A673 (cell line): Measurements from ENCODE around the gene TBPL1. TPM values are rescaled to one million over a fixed set of nuclear protein-coding genes. Genes with fewer than 3 reads are reported as not detected.
"Not testable (repeated sequence)": the region's sequence is repeated elsewhere in the genome, so short reads cannot be mapped to it uniquely, and the experiment has no call there.

Experiments used
- BruUV-seq: library from RNA; stranded (reverse); fragments of 400-500 nt; replicated peaks from 2 replicates; lab custom pipeline; 2021; lab: Mats Ljungman, UMichigan
- CTCF ChIA-PET: fragments of 300-600 bp; sonication (Branson Sonifier 250); formaldehyde crosslinking; loops from one replicate; lab custom pipeline; 2022; ENCODE audit warnings: antibody characterized with exemption; lab: Charles Lee
- POLR2A ChIA-PET: fragments of 300-600 bp; sonication (Branson Sonifier 250); formaldehyde crosslinking; loops from one replicate; lab custom pipeline; 2022; ENCODE audit warnings: antibody characterized with exemption; ENCODE audit not compliant: low non-redundant PET; lab: Charles Lee
- DNase-seq: peaks from one replicate; pipeline ENCODE4 v3.0.0-alpha.2; 2015; ENCODE audit warnings: low spot score
- H3K27ac ChIP-seq: fragments of 200-600 bp; sonication (generic); 2 replicates; pipeline ENCODE4 v1.5.1; 2016; ENCODE audit warnings: mixed run types, low read depth, mild to moderate bottlenecking, mixed read lengths, antibody characterized with exemption, low read length; ENCODE audit not compliant: poor library complexity, severe bottlenecking
- H3K27me3 ChIP-seq: fragments of 200-600 bp; sonication (generic); replicated peaks from 2 replicates; pipeline ENCODE4 v1.6.1; 2017; ENCODE audit warnings: mixed run types, low read depth, mild to moderate bottlenecking, mixed read lengths, antibody characterized with exemption, low read length; ENCODE audit not compliant: insufficient read depth, poor library complexity
- H3K36me3 ChIP-seq: fragments of 200-600 bp; sonication (generic); 2 replicates; pipeline ENCODE4 v1.6.1; 2016; ENCODE audit warnings: mixed run types, mild to moderate bottlenecking, mixed read lengths, antibody characterized with exemption, low read length; ENCODE audit not compliant: insufficient read depth, poor library complexity, severe bottlenecking
- H3K4me1 ChIP-seq: fragments of 200-600 bp; sonication (generic); 2 replicates; pipeline ENCODE4 v1.6.1; 2017; ENCODE audit warnings: mixed run types, mild to moderate bottlenecking, mixed read lengths, antibody characterized with exemption, low read length; ENCODE audit not compliant: insufficient read depth, poor library complexity, severe bottlenecking
- H3K4me3 ChIP-seq: fragments of 200-600 bp; sonication (generic); 2 replicates; pipeline ENCODE4 v1.5.1; 2016; ENCODE audit warnings: low read depth, mixed run types, mild to moderate bottlenecking, mixed read lengths, low read length; ENCODE audit not compliant: poor library complexity, severe bottlenecking
- H3K9me3 ChIP-seq: fragments of 200-600 bp; sonication (generic); 2 replicates; pipeline ENCODE4 v1.6.1; 2016; ENCODE audit warnings: mixed run types, low read depth, mild to moderate bottlenecking, mixed read lengths, antibody characterized with exemption, low read length; ENCODE audit not compliant: poor library complexity, severe bottlenecking
- CTCF ChIP-seq: fragments of 300-800, 200-600 bp; sonication (generic); conservative IDR thresholded peaks from 2 replicates; pipeline ENCODE4 v1.5.1; 2017; ENCODE audit warnings: low read depth, mild to moderate bottlenecking, antibody characterized with exemption, low read length, moderate library complexity, mixed read lengths
- EZH2 ChIP-seq: fragments of 200-600 bp; sonication (generic); IDR thresholded peaks from 2 replicates; pipeline ENCODE4 v1.6.1; 2017; ENCODE audit warnings: borderline replicate concordance, low read depth, mild to moderate bottlenecking, mixed read lengths, antibody characterized with exemption, low read length; ENCODE audit not compliant: poor library complexity, severe bottlenecking
- intact Hi-C: fragments of 100-400 bp; cut with micrococcal nuclease; formaldehyde crosslinking; loops from one replicate; pipeline ENCODE4 v1.10.0; 2022; ENCODE audit not compliant: unreplicated experiment
- total RNA-seq: library from RNA; stranded (reverse); gene quantifications from 2 replicates; pipeline ENCODE4 v1.2.3, GENCODE V29; 2021

The TBPL1 gene
- total RNA-seq, 1 experiment from 2014 or later, result 46.3 TPM

GRCh38 chr6:133967347-133967746 lies 14.3 kb downstream of the TBPL1 start:
- no peak for TF ChIP-seq EZH2
- no peak for TF ChIP-seq CTCF
- no TSS peak for BruUV-seq
- Histone ChIP-seq H3K36me3 (no peaks in the 10 kb centered on the region), H3K27me3 (no peaks in the 10 kb centered on the region), H3K4me3 (no peak overlapping the region), H3K4me1 (peaks cover 9% of the 10 kb centered on the region), H3K27ac (no peak overlapping the region), H3K9me3 (no peaks in the 10 kb centered on the region)
- intact Hi-C loops, result no loop called here
- ChIA-PET CTCF (interaction anchor here (0.6 kb wide), 1 partner anchor 14 kb away, joined by 12 read pairs; no protein-coding TSS in a partner anchor), POLR2A (no interaction called here)
- no peak for DNase-seq

GRCh38 chr6:133967835-133968234 lies 14.8 kb downstream of the TBPL1 start:
- H3K27me3 ChIP-seq, H3K4me1 ChIP-seq, DNase-seq, H3K36me3 ChIP-seq, H3K9me3 ChIP-seq, intact Hi-C loops, BruUV-seq, POLR2A ChIA-PET, H3K4me3 ChIP-seq, H3K27ac ChIP-seq, CTCF ChIA-PET: not testable (repeated sequence)

DNA sequence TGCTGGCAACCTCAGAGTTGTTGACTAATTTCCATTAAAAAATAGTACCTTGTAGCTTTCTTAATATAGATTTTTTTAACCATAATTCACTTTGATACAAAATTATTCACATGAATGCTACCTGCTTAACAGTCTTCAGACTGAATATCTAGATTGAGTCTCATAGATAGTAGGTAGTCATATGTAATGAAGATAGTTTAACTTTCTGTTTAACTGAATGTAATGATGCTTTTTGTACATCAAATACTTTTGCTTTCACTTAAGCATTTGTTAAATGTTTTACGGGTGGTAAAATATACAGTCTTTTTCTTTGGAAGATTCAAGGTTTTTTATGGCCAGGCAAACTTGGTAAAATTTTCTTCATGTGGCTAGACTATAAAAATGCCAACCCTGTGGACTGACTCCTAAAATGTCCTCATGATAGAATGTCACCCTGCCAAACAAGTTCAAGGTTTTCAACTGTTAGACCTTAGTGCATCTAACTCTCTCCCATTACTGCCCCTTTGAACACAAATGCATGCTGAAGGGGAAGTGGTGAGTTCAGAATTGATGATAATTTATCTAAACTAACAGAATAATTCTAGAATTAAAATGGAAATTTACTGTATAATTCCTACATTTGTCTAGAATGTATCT lies 16.4 kb downstream of the TBPL1 start:
- no peak overlapping the region for H3K27ac ChIP-seq
- intact Hi-C loops, result no loop called here
- BruUV-seq, result no TSS peak
- no peak overlapping the region for H3K4me3 ChIP-seq
- ChIA-PET POLR2A (interaction anchor here (0.6 kb wide), 1 partner anchor 16 kb away, joined by 3 read pairs; no protein-coding TSS in a partner anchor), CTCF (no interaction called here)
- H3K9me3 ChIP-seq, result no peaks in the 10 kb centered on the region
- H3K36me3 ChIP-seq, result no peaks in the 10 kb centered on the region
- peaks cover 8% of the 10 kb centered on the region for H3K4me1 ChIP-seq
- DNase-seq, result no peak
- no peak for TF ChIP-seq CTCF
- no peak for TF ChIP-seq EZH2
- no peaks in the 10 kb centered on the region for H3K27me3 ChIP-seq

DNA sequence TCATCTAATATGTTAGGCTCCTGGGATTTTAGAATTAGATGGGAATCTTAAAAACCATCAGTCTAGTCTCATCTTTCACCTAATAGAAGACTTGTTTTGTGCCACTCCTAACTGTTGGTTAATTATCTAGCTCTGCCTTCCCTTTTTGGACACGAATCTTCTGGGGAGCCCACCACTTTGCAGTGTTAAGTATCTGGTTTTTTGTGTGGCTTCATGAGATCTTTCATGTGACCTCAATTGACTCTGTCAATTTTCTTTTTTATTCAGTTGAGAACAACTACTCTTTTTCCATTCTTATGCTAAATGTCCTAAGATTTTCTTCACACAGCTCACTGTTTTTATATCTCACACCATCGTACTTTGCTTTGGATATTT lies 16.9 kb downstream of the TBPL1 start:
- CTCF ChIA-PET, result no interaction called here
- intact Hi-C loops, result loop anchor here (5.0 kb wide), 1 partner anchor 92 kb away; no protein-coding TSS in a partner anchor
- H3K27ac ChIP-seq, result no peak overlapping the region

More for the DNA sequence above, 16.9 kb downstream of the TBPL1 start:
- Histone ChIP-seq H3K27me3 (no peaks in the 10 kb centered on the region), H3K9me3 (no peaks in the 10 kb centered on the region), H3K4me1 (peaks cover 8% of the 10 kb centered on the region), H3K36me3 (no peaks in the 10 kb centered on the region), H3K4me3 (no peak overlapping the region)
- POLR2A ChIA-PET, result no interaction called here
- BruUV-seq, result no TSS peak
- no peak for DNase-seq
- TF ChIP-seq EZH2, result no peak
- no peak for TF ChIP-seq CTCF
